OCI-LY3 (cell line): ENCODE measurements around the gene AHNAK2.

Experiments used
- CTCF ChIP-seq: fragments of 200-600, 300-600 bp; sonication (generic); IDR thresholded peaks from 2 replicates; pipeline ENCODE4 v1.5.1; 2014; ENCODE audit warnings: antibody characterized with exemption, low read length, low read depth
- EZH2phosphoT487 ChIP-seq: fragments of 200-600 bp; shearing (Covaris generic); IDR thresholded peaks from 2 replicates; pipeline ENCODE4 v1.6.1; 2018; ENCODE audit warnings: antibody characterized with exemption, mixed run types, low read depth

- TF ChIP-seq EZH2phosphoT487: no peak
- TF ChIP-seq CTCF: no peak
Measured at GRCh38 chr14:104986487-104987164, 8.5 kb upstream of the AHNAK2 start.
